IPS-20b (cell line): ENCODE measurements around the gene PAK4.
"Not testable (repeated sequence)": the region's sequence is repeated elsewhere in the genome, so short reads cannot be mapped to it uniquely, and the experiment has no call there.

Experiments
- H3K27ac ChIP-seq: one replicate; pipeline ENCODE4 v1.5.1; 2013; ENCODE audit warnings: low read length
- H3K27me3 ChIP-seq: 2 replicates; pipeline ENCODE4 v1.6.1; 2013; ENCODE audit warnings: mild to moderate bottlenecking, low read length, inconsistent platforms; ENCODE audit not compliant: insufficient read depth
- H3K36me3 ChIP-seq: 2 replicates; pipeline ENCODE4 v1.6.1; 2013; ENCODE audit warnings: low read depth, mild to moderate bottlenecking, inconsistent platforms, low read length, moderate library complexity; ENCODE audit not compliant: insufficient read depth
- H3K4me1 ChIP-seq: 2 replicates; pipeline ENCODE4 v1.6.1; 2013; ENCODE audit warnings: mild to moderate bottlenecking, control low read depth, inconsistent platforms, low read length, moderate library complexity; ENCODE audit not compliant: insufficient read depth
- H3K4me3 ChIP-seq: 2 replicates; pipeline ENCODE4 v1.5.1; 2013; ENCODE audit warnings: mild to moderate bottlenecking, low read length, inconsistent platforms
- H3K9ac ChIP-seq: 2 replicates; pipeline ENCODE4 v1.6.1; 2013; ENCODE audit warnings: low read depth, mild to moderate bottlenecking, inconsistent platforms, low read length, moderate library complexity
- H3K9me3 ChIP-seq: 2 replicates; pipeline ENCODE4 v1.6.1; 2013; ENCODE audit warnings: mild to moderate bottlenecking, low read depth, low read length, inconsistent platforms; ENCODE audit not compliant: insufficient read depth

The PAK4 gene

DNA sequence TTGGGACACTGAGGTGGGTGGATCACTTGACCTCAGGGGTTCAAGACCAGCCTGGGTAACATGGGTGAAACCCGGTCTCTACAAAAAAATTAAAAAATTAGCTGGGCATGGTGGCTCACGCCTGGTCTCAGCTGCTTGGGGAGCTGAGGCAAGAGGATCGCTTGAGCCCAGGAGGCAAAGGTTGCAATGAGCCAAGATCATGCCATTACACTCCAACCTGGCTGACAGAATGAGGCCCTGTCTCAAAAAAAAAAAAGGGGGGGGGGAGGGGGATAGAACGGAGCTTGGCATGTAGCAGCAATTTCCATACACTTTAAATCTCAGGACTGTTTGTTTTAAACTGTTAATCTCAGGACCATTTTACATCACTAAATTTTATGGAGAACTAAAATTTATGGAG, 39.2 kb upstream of the PAK4 start:
- Histone ChIP-seq H3K27ac (no peak overlapping the region), H3K27me3 (peaks cover 50% of the 10 kb centered on the region), H3K9me3 (no peaks in the 10 kb centered on the region), H3K4me3 (no peak overlapping the region), H3K4me1 (peaks cover 8% of the 10 kb centered on the region; the same call in 1 of the 2 replicates), H3K36me3 (no peaks in the 10 kb centered on the region), H3K9ac (no peak overlapping the region)

DNA sequence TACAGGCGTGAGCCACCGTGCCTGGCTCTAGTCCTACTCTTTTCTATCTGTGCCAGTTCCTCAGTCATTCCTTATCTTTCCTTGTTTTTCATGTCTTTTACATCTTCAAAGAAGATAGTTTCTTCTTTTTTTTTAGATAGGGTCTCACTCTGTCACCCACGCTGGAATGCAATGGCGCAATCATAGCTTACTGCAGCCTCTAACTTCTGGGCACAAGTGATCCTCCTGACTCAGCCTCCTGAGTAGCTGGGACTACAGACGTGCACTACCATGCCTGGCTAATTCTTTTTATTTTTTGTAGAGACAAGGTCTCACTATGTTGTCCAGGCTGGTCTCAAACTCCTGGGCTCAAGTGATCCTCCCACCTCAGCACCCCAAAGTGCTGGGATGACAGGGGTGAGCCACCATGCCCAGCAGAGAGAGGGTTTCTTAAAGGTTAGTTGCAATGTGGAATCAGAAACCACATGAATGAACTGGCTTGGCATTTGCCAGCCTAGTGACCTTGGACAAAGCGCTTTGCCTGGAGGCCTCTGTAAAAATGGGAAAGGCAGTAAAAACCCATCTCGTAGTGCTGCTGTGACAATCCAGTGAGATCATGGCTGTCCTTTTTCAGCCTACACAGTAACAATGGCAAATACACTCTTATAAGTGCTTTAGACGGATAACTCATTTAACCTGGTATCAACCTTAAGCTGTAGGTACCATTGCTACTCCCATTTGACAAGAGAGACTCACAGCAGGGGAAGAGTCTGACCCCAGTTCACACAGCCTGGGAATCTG, 37.5 kb upstream of the PAK4 start:
- peaks cover 3% of the 10 kb centered on the region; the same call in 1 of the 2 replicates for H3K4me1 ChIP-seq
- H3K36me3 ChIP-seq = no peaks in the 10 kb centered on the region
- H3K9ac ChIP-seq = no peak overlapping the region
- no peak overlapping the region for H3K27ac ChIP-seq
- H3K4me3 ChIP-seq = no peak overlapping the region
- peaks cover 38% of the 10 kb centered on the region for H3K27me3 ChIP-seq
- H3K9me3 ChIP-seq = no peaks in the 10 kb centered on the region

DNA sequence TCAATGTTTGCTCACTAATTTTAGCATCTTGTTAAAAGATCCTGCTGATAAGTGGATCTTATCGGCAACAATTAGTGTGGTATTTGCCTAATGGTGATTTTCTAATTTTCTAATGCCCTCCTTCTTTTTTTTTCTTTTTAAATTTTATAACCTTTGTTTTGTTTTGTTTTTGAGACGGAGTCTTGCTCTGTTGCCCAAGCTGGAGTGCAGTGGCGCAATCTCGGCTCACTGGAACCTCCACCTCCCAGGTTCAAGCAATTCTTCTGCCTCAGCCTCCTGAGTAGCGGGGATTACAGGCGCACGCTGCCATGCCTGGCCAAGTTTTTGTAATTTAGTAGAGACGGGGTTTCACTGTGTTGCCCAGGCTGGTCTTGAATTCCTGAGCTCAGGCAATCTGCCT, 35.6 kb upstream of the PAK4 start:
- peaks cover 20% of the 10 kb centered on the region for H3K27me3 ChIP-seq
- H3K36me3 ChIP-seq, H3K27ac ChIP-seq, H3K4me1 ChIP-seq, H3K9me3 ChIP-seq, H3K9ac ChIP-seq, H3K4me3 ChIP-seq: not testable (repeated sequence)

DNA sequence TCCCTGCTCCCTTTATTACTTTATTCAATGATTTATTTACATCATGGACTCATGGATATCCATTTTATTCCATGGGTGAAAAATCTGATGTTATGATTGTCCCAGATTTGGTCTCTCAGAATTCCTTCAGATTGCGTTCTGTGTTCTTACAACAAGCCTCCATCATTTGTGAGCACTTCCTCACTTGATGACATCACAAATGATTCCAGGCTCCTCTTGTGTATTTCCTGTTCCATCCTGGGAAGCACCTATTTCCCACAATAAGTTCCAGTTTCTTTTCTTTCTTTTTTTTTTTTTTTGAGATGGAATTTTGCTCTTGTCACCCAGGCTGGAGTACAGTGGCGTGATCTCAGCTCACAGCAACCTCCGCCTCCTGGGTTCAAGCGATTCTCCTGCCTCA, 34.7 kb upstream of the PAK4 start:
- H3K9ac ChIP-seq = no peak overlapping the region
- no peak overlapping the region for H3K4me3 ChIP-seq
- no peaks in the 10 kb centered on the region for H3K4me1 ChIP-seq
- no peaks in the 10 kb centered on the region for H3K36me3 ChIP-seq
- H3K9me3 ChIP-seq = no peaks in the 10 kb centered on the region
- H3K27ac ChIP-seq = no peak overlapping the region
- H3K27me3 ChIP-seq = peaks cover 11% of the 10 kb centered on the region

DNA sequence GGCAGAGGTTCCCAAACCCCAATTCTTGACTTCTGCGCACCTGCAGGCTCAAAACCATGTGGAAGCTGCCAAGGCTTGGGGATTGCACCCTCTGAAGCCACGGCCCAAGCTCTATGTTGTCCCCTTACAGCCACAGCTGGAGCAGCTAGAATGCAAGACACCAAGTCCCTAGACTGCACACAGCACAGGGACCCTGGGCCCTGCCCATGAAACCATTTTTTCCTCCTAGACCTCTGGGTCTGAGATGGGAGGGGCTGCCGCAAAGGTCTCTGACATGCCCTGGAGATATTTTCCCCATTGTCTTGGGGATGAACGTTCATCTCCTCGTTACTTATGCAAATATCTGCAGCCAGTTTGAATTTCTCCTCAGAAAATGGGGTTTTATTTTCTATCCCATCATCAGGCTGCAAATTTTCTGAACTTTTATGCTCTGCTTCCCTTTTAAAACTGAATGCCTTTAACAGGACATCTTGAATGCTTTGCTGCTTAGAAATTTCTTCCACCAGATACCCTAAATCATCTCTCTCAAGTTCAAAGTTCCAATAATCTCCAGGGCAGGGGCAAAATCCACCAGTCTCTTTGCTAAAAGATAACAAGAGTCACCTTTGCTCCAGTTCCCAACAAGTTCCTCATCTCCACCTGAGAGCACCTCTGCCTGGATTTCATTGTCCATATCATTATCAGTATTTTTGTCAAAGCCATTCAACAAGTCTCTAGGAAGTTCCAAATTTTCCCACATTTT, 29.6 kb upstream of the PAK4 start:
- H3K36me3 ChIP-seq, H3K4me3 ChIP-seq: not testable (repeated sequence)

DNA sequence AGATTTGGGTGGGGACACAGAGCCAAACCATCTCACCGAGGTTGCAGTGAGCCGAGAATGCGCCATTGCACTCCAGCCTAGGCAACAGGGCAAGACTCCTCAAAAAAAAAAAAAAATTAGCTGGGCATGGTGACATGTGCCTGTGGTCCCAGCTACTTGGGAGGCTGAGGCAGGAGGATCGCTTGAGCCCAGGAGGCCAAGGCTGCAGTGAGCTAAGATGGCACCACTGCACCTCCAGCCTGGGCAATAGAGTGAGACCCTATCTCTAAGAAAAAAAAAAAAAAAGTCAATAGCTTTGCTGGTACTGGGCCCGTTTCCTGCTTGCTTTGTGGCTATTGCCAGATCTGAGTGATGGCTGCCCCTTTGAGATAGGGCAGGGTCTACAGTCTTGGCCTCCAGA, 28.3 kb upstream of the PAK4 start:
- H3K9me3 ChIP-seq = no peaks in the 10 kb centered on the region
- H3K27ac ChIP-seq = no peak overlapping the region
- no peaks in the 10 kb centered on the region for H3K36me3 ChIP-seq
- peaks cover 27% of the 10 kb centered on the region for H3K27me3 ChIP-seq
- H3K4me3 ChIP-seq = no peak overlapping the region
- H3K4me1 ChIP-seq = no peaks in the 10 kb centered on the region
- H3K9ac ChIP-seq = no peak overlapping the region

More for the DNA sequence above, 29.6 kb upstream of the PAK4 start:
- not testable (repeated sequence) for H3K9me3 ChIP-seq, H3K4me1 ChIP-seq, H3K27ac ChIP-seq, H3K9ac ChIP-seq
- H3K27me3 ChIP-seq = peaks cover 27% of the 10 kb centered on the region

DNA sequence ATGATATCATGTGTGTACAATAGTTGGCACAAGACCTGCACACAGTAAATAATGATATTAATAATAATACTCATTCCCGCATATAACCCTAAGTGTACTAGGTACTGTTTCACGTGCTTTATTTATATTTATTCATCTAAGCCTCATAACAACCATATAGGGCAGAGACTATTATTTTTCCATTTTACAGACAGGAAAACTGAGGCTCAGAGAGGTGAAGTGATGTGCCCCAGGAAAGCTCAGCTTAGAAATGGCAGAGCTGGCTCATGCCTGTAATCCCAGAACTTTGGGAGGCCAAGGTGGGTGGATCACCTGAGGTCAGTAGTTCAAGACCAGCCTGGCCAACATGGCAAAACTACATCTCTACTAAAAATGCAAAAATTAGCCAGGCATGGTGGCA, 27.9 kb upstream of the PAK4 start:
- Histone ChIP-seq H3K36me3 (no peaks in the 10 kb centered on the region), H3K4me3 (no peak overlapping the region), H3K4me1 (no peaks in the 10 kb centered on the region), H3K9ac (no peak overlapping the region), H3K27ac (no peak overlapping the region), H3K9me3 (no peaks in the 10 kb centered on the region), H3K27me3 (peaks cover 27% of the 10 kb centered on the region)

DNA sequence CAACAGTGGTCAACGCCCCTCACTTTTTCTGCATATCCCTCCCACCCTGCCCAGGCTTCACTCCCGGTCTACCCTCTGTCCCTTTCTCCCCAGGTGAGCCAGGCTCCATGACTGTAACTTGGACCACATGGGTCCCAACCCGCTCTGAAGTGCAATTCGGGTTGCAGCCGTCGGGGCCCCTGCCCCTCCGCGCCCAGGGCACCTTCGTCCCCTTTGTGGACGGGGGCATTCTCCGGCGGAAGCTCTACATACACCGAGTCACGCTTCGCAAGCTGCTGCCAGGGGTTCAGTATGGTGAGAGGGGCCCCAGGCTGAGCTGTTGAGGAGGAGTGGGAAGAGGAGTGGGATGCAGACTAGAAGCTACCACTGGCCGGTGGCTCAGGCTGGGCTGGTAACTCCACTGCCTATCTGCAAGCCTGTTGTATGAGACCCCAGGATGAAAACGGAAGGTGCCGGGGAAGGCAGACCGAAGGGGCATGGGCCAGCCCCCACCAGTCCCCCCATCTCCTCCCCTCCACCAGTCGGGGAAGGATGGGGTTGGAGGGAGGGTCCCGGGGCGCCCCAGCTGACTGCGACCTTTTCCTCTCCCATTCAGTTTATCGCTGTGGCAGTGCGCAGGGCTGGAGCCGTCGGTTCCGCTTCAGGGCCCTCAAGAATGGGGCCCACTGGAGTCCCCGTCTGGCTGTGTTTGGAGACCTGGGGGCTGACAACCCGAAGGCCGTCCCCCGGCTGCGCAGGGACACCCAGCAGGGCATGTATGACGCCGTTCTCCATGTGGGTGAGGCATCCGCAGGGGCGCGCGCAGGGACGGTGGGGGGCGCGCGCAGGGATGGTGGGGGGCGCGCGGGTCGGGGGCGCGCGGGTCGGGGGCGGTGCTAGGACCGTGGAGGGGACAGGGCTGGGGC, 27.0 kb upstream of the PAK4 start:
- Histone ChIP-seq H3K4me1 (no peaks in the 10 kb centered on the region), H3K27ac (no peak overlapping the region), H3K9me3 (no peaks in the 10 kb centered on the region), H3K9ac (no peak overlapping the region), H3K4me3 (peak overlapping the region; percentile 59; the same call in 1 of the 2 replicates), H3K27me3 (peaks cover 27% of the 10 kb centered on the region), H3K36me3 (no peaks in the 10 kb centered on the region)

DNA sequence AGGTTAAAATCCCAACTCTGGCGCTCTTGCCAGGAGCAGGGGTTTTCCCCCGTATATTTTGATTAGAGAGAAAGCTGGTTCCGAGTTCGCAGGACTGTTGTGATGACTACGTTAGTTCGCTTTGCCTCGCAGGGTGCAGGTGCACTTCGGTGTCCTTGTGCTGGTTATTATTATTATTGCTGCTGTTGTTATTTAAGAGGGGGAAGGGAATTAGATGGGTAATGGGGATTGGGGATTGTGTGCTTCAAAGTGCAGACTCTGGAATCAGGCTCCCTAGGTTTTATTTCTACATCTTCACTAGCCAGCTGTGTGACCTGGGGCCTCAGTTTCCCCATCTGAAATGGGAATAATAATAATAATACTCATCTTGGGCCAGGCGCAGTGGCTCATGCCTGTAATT, 26.2 kb upstream of the PAK4 start:
- no peaks in the 10 kb centered on the region for H3K9me3 ChIP-seq
- H3K9ac ChIP-seq = no peak overlapping the region
- H3K27ac ChIP-seq = no peak overlapping the region
- no peaks in the 10 kb centered on the region for H3K36me3 ChIP-seq
- no peaks in the 10 kb centered on the region for H3K4me1 ChIP-seq
- peak overlapping the region; percentile 59; the same call in 1 of the 2 replicates for H3K4me3 ChIP-seq
- peaks cover 27% of the 10 kb centered on the region for H3K27me3 ChIP-seq

DNA sequence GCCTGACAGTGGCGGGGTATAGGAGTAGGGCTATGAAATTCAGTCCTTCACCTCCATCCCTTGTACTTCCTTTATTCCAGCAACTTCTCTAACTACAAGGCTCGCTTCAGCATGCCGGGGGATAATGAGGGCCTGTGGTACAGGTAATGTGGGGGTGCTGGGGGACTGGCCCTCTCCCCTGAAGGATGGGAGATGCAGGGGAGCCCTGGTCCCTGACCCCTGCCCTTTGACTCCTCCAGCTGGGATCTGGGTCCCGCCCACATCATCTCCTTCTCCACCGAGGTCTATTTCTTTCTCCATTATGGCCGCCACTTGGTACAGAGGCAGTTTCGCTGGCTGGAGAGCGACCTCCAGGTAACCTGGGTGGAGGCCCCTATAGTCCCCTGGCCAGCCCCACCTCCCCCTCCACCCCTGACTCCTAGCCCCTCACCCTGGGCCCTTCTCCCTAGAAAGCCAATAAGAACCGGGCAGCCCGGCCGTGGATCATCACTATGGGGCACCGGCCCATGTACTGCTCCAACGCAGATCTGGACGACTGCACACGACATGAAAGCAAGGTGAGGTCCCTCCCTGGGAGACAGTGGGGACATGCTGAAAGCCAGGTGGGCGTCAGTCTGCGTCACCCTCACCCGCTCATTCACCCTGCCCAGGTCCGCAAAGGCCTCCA, 25.0 kb upstream of the PAK4 start:
- H3K36me3 ChIP-seq = no peaks in the 10 kb centered on the region
- H3K9me3 ChIP-seq = no peaks in the 10 kb centered on the region
- H3K9ac ChIP-seq = no peak overlapping the region
- peaks cover 27% of the 10 kb centered on the region for H3K27me3 ChIP-seq
- no peaks in the 10 kb centered on the region for H3K4me1 ChIP-seq
- no peak overlapping the region for H3K27ac ChIP-seq
- no peak overlapping the region for H3K4me3 ChIP-seq

DNA sequence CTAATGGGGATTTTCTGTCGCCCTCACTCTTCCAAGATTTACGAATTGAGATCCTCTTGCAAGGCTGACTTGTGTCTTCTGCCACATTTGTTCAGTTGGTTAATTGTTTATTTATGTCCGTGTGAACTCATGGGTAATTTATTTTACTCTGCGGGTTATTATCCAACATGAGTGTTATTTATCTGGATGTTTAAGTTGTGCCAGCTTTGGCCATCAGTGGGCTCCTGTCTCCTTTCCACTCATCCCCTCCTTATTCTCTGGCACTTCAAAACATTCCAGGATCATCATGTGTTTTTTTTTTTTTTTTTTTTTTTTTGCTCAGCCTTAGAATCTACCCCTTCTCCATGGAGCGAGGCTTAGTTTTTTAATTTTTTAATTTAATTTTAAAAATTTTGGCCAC, 22.4 kb upstream of the PAK4 start:
- Histone ChIP-seq H3K9me3 (no peaks in the 10 kb centered on the region), H3K27me3 (peaks cover 17% of the 10 kb centered on the region), H3K27ac (no peak overlapping the region), H3K4me1 (no peaks in the 10 kb centered on the region), H3K36me3 (no peaks in the 10 kb centered on the region), H3K4me3 (no peak overlapping the region), H3K9ac (no peak overlapping the region)
